Epidermal melanocyte (primary cell): ENCODE data around the gene KRT12.
"Not testable (repeated sequence)": the region's sequence is repeated elsewhere in the genome, so short reads cannot be mapped to it uniquely, and the experiment has no call there.

Experiments used
- DNase-seq: peaks from one replicate; pipeline ENCODE4 v3.0.0; 2011; ENCODE audit warnings: low spot score; ENCODE audit not compliant: insufficient read length

The KRT12 gene

DNA sequence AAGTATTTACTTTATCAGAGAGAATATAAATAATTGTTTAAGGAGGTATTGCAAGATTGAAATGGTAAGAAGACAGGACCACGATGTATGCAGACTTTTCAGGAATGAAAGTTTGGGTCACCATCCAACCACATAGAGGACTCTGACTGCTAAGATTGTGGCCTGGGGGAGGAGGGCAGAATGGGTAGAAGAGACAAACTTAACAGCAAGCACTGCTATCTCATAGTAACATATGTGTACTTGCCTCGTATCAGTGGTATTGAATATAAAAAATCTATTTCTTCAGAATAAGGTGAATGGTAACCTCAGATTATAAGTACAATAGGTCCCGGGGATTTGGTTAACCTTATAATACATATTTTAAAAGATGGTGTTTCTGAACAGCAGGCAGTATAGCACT, 50.5 kb downstream of the KRT12 start:
- no peak for DNase-seq

DNA sequence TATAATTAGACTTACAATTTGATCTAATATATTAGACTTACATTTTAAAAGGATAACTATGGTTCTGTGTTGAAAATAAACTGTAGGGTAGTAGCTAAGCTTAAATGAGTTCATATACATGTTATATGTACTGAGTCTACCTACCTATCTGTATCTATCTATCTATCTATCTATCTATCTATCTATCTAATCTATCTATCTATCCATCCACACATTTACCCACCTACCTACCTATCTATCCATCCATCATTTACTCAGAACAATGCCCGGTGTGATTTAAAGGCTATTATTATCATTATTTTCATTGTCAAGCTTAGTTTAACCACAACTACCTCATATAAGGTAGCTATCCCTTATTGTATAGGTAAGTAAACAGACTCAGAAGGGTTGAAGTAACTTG, 51.6 kb downstream of the KRT12 start:
- DNase-seq: no peak

DNA sequence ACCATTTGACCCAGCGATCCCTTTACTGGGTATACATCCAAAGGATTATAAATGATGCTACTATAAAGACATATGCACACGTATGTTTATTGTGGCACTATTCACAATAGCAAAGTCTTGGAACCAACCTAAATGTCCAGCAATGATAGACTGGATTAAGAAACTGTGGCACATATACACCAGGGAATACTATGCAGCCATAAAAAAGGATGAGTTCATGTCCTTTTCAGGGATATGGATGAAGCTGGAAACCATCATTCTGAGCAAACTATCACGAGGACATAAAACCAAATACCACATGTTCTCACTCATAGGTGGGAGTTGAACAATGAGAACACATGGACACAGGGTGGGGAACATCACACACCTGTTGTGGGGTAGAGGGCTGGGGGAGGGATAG, 52.4 kb downstream of the KRT12 start:
- not testable (repeated sequence) for DNase-seq

DNA sequence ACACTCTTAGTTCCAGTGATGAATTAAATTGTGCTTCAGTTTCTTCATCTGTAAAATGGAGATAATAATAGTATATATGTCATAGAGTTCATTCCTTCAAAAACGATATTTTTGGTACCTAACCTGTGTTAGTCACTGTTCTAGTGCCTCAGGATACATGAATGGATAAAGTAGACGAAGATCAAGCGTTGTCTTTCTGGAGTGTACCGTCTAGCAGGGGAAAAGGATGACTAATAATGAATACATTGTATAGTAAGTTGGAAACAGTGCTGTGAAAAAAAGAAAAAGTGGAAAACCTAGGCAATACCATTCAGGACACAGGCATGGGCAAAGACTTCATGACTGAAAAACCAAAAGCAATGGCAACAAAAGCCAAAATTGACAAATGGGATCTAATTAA, 53.2 kb downstream of the KRT12 start:
- DNase-seq: no peak

DNA sequence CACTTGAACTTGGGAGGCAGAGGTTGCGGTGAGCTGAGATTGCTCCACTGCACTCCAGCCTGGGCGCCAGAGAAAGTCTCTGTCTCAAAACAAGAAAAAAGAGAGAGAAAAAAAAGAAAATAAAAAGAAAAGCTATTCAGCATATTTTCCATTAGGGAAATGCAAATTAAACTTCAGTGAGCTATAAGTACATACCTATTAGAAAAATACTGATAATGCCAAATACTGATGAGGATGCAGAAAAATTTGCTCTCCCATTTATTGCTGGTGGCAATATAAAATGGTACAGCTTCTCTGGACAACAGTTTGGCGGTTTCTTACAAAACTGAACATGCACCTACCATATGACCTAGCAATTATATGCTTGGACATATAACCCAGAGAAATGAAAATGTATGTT, 54.4 kb downstream of the KRT12 start:
- no peak for DNase-seq
